NCI-H82 treated with DMSO at 0.1 percent for 48 hours (cell line): ENCODE results near the gene SEC24A.
A peak's percentile ranks its signal among the peaks of the same experiment; 100 is the strongest.
"Not testable (repeated sequence)": the region's sequence is repeated elsewhere in the genome, so short reads cannot be mapped to it uniquely, and the experiment has no call there.

Experiments used
- DNase-seq: peaks from one replicate; lab custom pipeline; 2025; ENCODE audit not compliant: unreplicated experiment; lab: John Stamatoyannopoulos, UW

The SEC24A gene

DNA sequence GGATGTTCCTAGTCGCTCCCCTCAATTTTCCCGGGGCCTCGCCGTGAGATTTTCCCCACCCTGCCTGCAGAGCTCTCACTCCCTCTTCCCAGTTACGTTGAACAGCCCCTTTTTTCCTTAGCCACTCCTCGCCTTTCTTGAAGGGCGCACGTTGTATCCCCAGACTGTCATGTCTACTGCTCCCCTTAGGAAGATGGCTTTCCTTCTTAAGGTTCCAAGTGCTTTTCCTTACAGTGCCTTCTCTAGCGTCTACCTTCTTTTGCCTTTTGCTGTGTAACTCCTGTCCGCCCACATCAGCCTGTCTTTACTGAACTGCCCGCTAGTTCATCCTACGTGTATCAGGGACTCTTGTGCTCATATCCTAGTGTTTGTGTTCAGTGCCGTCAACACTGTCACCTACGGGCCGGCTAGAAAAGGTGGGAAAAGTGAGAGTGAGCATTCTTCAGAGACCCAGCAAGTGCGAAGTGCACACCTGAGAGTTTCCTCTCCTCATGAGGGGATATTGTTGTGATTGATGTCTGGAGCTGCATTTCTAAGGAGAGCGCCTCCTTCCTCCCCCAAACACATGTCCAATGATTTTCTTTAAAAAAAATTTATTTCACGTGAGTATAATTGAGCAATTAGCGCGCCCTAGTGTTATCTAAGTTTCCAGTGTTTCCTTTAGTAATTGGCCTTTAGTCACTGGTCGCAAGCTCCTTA is 90.5 kb downstream of the SEC24A start:
- no peak for DNase-seq

GRCh38 chr5:134741052-134741451 is 92.5 kb downstream of the SEC24A start:
- no peak for DNase-seq

- DNase-seq, result no peak
Measured at GRCh38 chr5:134742134-134742533, 93.5 kb downstream of the SEC24A start.

GRCh38 chr5:134749415-134749814 is 100.8 kb downstream of the SEC24A start:
- no peak for DNase-seq

GRCh38 chr5:134758176-134758503 is 109.6 kb downstream of the SEC24A start:
- no peak for DNase-seq

GRCh38 chr5:134758504-134759341 is 110.1 kb downstream of the SEC24A start, which contains the start of gene DDX46:
Gene DDX46 (plus strand): TSS chr5:134758779. CDS start chr5:134758939, 160 bp downstream.
- peak; percentile 78 for DNase-seq

GRCh38 chr5:134767528-134768291 is 119.1 kb downstream of the SEC24A start:
- DNase-seq, result not testable (repeated sequence)

DNA sequence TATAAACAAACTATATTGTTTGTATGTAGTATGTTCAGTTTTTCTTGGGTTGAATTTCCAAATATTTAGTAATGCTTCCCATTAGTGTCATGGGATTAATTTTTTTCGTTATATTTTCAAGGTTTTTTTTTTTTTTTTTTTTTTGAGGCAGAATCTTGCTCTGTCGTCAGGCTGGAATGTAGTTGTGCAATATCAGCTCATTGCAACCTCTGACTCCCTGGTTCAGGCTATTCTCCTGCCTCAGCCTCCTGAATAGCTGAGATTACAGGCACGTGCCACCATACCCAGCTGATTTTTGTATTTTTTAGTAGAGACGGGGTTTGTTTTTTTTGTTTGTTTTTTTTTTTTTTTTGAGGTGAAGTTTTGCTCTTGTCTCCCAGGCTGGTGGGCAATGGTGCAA is 120.6 kb downstream of the SEC24A start:
- DNase-seq, result no peak

GRCh38 chr5:134772461-134773125 is 124.0 kb downstream of the SEC24A start:
- DNase-seq, result no peak

DNA sequence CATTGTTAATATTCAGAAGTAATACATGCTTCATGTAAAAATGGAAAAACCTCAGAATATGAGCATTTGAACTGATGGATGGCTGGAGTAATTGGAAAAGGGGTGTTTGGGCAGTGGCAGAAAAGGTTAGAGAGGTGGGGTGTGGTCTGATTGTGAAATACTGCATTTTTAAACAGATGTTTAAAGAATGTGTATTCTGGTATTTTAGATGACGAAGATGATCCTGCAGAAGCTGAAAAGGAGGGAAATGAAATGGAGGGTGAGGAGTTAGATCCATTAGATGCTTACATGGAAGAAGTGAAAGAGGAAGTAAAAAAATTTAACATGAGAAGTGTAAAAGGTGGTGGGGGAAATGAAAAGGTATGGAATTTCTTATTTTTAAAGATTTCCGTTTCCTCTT is 128.8 kb downstream of the SEC24A start:
- no peak for DNase-seq
